VCaP (cell line): Measurements from ENCODE around the gene RTTN.

Experiments
- H3K27ac ChIP-seq: fragments of 450-650 bp; 2 replicates; pipeline ENCODE4 v1.5.1; 2017
- TF ChIP-seq, protein P1 (sequence below): fragments of 450-650 bp; conservative IDR thresholded peaks from 2 replicates; pipeline ENCODE4 v1.5.1; 2017; ENCODE audit warnings: mild to moderate bottlenecking, moderate library complexity

Gene RTTN

DNA sequence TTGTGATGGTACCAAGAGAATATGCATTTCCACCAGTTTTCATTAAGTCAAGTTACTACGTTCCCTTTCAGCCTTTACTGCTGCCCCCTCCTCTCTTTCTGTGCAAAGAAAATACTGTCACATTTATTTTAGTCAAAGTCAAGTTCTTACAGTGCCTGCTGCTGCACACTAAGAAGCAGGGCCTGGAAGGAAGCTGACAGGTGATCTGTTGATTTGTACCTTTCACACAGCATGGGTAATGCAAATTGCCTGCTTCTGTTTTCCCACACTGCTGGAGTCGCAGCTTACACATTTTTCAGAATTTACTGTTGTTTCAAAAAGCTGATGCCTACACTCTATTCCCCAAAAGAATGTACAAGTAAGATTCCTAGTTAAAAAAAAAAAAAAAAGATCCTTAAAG lies 209.1 kb downstream of the RTTN start:
- H3K27ac ChIP-seq, result no peak overlapping the region
- TF ChIP-seq, protein P1, sequence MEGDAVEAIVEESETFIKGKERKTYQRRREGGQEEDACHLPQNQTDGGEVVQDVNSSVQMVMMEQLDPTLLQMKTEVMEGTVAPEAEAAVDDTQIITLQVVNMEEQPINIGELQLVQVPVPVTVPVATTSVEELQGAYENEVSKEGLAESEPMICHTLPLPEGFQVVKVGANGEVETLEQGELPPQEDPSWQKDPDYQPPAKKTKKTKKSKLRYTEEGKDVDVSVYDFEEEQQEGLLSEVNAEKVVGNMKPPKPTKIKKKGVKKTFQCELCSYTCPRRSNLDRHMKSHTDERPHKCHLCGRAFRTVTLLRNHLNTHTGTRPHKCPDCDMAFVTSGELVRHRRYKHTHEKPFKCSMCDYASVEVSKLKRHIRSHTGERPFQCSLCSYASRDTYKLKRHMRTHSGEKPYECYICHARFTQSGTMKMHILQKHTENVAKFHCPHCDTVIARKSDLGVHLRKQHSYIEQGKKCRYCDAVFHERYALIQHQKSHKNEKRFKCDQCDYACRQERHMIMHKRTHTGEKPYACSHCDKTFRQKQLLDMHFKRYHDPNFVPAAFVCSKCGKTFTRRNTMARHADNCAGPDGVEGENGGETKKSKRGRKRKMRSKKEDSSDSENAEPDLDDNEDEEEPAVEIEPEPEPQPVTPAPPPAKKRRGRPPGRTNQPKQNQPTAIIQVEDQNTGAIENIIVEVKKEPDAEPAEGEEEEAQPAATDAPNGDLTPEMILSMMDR, result no peak

GRCh38 chr18:69995774-69996173 lies 209.7 kb downstream of the RTTN start:
- no peak overlapping the region for H3K27ac ChIP-seq
- TF ChIP-seq, protein P1, result no peak

GRCh38 chr18:69992776-69993175 lies 212.7 kb downstream of the RTTN start:
- H3K27ac ChIP-seq, result no peak overlapping the region
- TF ChIP-seq, protein P1, result no peak

GRCh38 chr18:69987870-69988269 lies 217.6 kb downstream of the RTTN start:
- TF ChIP-seq, protein P1, result no peak
- H3K27ac ChIP-seq, result no peak overlapping the region

DNA sequence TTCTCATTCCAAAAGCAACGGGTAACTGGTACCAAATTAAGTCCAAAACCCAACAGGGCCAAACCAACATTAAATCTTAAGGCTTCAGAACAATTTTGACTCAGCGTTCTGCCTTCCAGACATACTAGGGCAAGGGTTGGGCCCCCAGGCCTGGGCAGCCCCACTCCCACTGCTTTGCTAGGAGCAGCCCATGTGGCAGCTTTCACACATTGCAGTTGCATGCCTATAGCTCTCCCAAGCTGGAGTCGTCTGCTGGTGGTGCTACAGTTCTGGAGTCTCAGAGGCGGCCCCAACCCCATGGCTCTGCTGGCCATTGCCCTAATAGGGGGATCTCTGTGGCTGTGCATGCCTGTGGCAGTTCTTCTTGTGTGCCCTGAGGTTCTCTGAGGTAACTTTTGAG lies 220.2 kb downstream of the RTTN start:
- no peak overlapping the region for H3K27ac ChIP-seq
- TF ChIP-seq, protein P1, result no peak

DNA sequence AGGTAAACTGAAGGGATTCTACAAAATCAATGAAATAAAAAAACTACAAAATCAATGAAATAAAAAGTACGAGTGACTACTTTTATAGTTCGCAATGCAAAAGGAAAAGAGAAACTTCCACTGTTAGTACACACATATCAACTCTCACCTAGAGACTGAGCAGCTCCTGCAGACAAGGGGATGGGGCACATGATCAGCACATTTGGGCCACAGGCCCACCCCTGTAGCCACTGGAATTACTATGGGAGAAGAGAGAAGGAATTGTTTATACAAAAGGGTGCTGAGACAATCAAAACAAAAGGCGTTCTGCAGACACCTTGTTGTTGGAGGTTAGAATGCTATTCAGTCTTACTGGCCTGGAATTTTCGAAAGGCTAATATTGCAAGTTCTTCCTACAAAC lies 223.1 kb downstream of the RTTN start:
- TF ChIP-seq, protein P1, result no peak
- H3K27ac ChIP-seq, result no peak overlapping the region

GRCh38 chr18:69981948-69982347 lies 223.5 kb downstream of the RTTN start:
- TF ChIP-seq, protein P1, result no peak
- no peak overlapping the region for H3K27ac ChIP-seq
